ENCODE measurements around the gene SLC4A1AP.
A peak's percentile ranks its signal among the peaks of the same experiment; 100 is the strongest.
"Not testable (repeated sequence)": the region's sequence is repeated elsewhere in the genome, so short reads cannot be mapped to it uniquely, and the experiment has no call there.

Gene SLC4A1AP

GRCh38 chr2:27663285-27664153 lies at the start of gene SLC4A1AP, which contains the start of gene SUPT7L:
SLC4A1AP (plus strand) TSS chr2:27663889; CDS start chr2:27663915, 26 bp downstream.
SUPT7L (minus strand) TSS chr2:27663614; CDS start chr2:27662192, 1,422 bp downstream.
- DNase-seq (ENCODE audit: low spot score) = peak; percentile 89

GRCh38 chr2:27613985-27614384 lies 49.7 kb upstream of the SLC4A1AP start:
- DNase-seq (ENCODE audit: low spot score) = no peak

GRCh38 chr2:27615316-27615715 lies 48.4 kb upstream of the SLC4A1AP start:
- no peak for DNase-seq (ENCODE audit: low spot score)

- no peak for DNase-seq (ENCODE audit: low spot score)
Measured at GRCh38 chr2:27621524-27621923, 42.2 kb upstream of the SLC4A1AP start.

GRCh38 chr2:27622921-27623384 lies 40.7 kb upstream of the SLC4A1AP start:
- peak; percentile 40 for DNase-seq (ENCODE audit: low spot score)

GRCh38 chr2:27624943-27625342 lies 38.7 kb upstream of the SLC4A1AP start:
- DNase-seq (ENCODE audit: low spot score) = no peak

GRCh38 chr2:27626323-27626722 lies 37.4 kb upstream of the SLC4A1AP start:
- DNase-seq (ENCODE audit: low spot score) = not testable (repeated sequence)

- not testable (repeated sequence) for DNase-seq (ENCODE audit: low spot score)
Measured at GRCh38 chr2:27626921-27627320, 36.8 kb upstream of the SLC4A1AP start.

- peak; percentile 92 for DNase-seq (ENCODE audit: low spot score)
Measured at GRCh38 chr2:27627963-27628766, 35.5 kb upstream of the SLC4A1AP start.

- peak; percentile 97 for DNase-seq (ENCODE audit: low spot score)
Measured at GRCh38 chr2:27628767-27629709, 34.7 kb upstream of the SLC4A1AP start, which contains the start of the genes CCDC121 and GPN1. CCDC121 (minus strand) TSS chr2:27629012; CDS start chr2:27627799, 1,213 bp downstream. GPN1 (plus strand) TSS chr2:27629050; CDS start chr2:27629059, 9 bp downstream.

GRCh38 chr2:27630257-27630656 lies 33.4 kb upstream of the SLC4A1AP start:
- not testable (repeated sequence) for DNase-seq (ENCODE audit: low spot score)

GRCh38 chr2:27634291-27634690 lies 29.4 kb upstream of the SLC4A1AP start:
- no peak for DNase-seq (ENCODE audit: low spot score)

- peak; percentile 38 for DNase-seq (ENCODE audit: low spot score)
Measured at GRCh38 chr2:27636766-27637165, 26.9 kb upstream of the SLC4A1AP start.

- DNase-seq (ENCODE audit: low spot score) = peak; percentile 83
Measured at GRCh38 chr2:27638037-27638637, 25.6 kb upstream of the SLC4A1AP start.

GRCh38 chr2:27638709-27639108 lies 25.0 kb upstream of the SLC4A1AP start:
- no peak for DNase-seq (ENCODE audit: low spot score)

- DNase-seq (ENCODE audit: low spot score) = no peak
Measured at GRCh38 chr2:27640722-27641245, 22.9 kb upstream of the SLC4A1AP start.

GRCh38 chr2:27645197-27645596 lies 18.5 kb upstream of the SLC4A1AP start:
- DNase-seq (ENCODE audit: low spot score) = no peak

GRCh38 chr2:27647289-27647688 lies 16.4 kb upstream of the SLC4A1AP start:
- DNase-seq (ENCODE audit: low spot score) = no peak

GRCh38 chr2:27647737-27648136 lies 16.0 kb upstream of the SLC4A1AP start:
- no peak for DNase-seq (ENCODE audit: low spot score)

- no peak for DNase-seq (ENCODE audit: low spot score)
Measured at GRCh38 chr2:27651056-27651455, 12.6 kb upstream of the SLC4A1AP start.

- DNase-seq (ENCODE audit: low spot score) = no peak
Measured at GRCh38 chr2:27652341-27652740, 11.3 kb upstream of the SLC4A1AP start.
